Measurements from ENCODE around the gene INAFM1. TPM values are rescaled to one million over a fixed set of nuclear protein-coding genes. Genes with fewer than 3 reads are reported as not detected.

Gene INAFM1
- 1.2 and 1.5 TPM in 2 replicates for total RNA-seq

DNA sequence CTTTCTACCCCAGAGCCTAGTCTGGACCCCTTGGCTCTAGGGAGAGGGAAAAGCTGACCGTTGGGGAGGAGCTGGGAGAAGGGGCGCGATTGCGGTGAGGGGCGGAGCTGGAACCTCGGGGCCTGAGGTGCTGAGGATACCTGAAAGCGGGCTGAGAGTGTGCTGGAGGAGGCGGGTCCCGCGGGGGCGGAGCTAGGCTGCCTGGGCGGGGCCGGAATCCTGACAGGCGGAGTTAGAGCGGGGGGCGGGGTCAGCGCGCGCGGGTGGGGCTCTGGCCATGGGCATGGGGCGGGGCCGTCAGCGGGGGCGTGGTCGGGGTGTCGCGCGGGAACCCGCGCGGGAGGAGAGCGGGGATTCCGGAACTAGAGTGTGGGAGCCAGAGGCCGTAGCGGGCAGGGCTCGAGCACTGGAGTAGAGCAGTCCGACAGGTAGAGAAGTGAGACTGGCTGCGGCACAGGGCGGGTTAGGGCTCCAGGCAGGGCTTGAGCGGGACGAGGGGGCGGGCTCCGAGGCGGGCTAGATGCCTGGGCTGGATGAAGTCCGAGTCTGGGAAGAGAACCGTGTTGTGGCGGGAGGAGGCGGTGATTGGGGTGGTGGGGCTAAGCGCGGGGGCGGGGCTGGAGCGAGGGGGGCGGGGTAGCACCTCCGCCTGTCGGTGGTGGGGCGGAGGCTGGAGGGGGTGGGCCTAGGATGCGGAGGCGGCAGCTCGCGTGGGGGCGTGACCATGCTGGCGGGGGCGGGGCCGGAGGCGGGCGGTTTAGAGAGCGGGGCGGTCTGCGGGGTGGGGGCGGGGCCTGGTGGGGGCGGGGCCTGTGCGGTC, at the start of gene INAFM1:
INAFM1 (plus strand) TSS at position 815 of the 820 bp plus-strand sequence. CDS start 35 bp downstream, outside the sequence.

GRCh38 chr19:47230921-47231214, 43.8 kb upstream of the INAFM1 start, which contains the start of gene BBC3:
TSS of gene BBC3 (minus strand) at chr19:47231199. CDS start at chr19:47228431, 2,768 bp downstream.

DNA sequence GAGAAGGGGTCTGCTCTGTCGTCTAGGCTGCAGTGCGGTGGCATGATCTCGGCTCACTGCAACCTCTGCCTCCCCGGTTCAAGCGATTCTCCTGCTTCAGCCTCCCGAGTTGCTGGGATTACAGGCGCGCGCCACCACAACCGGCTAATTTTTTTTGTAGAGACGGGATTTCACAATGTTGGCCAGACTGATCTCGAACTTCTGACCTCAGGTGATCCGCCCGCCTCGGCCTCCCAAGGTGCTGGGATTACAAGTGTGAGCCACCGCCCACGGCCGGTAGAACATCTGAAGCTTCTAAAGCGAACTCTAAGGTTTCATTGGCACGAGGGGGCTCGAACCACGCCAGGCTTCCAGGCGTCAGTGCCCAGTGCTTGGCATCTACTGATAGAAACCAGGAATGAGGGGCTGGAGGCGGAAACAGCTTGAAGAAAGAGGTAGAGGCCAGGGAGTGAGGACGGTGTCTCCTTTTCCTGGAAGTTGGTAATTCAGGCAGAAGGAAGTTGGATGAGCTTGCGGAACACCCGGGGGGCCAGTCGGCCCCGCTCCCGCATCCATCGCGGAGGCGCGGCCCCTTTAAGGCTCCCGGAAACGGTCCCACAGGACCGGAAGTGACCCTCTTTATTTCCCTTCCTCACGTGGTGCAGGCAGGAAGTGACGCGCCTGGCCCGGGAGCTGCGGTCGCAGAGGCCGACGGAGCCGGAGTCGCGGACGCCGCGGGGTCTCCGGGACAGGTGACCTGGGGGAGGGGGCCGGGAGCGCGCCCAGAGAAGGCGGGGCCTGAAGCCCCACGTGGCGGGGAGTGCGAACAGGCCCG, 18.6 kb upstream of the INAFM1 start, which contains the start of gene CCDC9:
CCDC9 (plus strand) TSS at position 647 of the 814 bp plus-strand sequence. CDS start 1,876 bp downstream, outside the sequence.

DNA sequence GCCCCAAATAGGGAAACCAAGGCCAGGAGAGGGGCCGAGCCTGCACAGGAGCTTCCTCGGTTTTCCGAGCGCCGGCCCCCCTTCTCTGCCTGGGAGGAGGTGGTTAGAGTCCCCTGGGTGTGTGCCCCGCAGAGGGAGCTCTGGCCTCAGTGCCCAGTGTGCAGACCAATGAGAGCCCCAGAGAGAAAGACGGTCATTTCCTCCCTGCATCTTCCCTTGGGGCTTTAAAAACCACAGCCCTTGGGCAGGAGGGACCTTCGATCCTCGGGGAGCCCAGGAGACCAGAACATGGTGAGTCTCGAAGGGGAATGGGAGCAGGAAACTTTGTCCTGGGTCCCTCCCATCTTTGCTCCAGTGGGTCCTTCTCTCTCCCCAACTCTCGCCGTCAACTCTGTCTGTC, 34.9 kb downstream of the INAFM1 start, which contains the start of gene C5AR1:
C5AR1 (plus strand) TSS at position 254 of the 400 bp plus-strand sequence; CDS start at position 289, 35 bp downstream.

Small RNAs within 50 kb of the gene (small RNA-seq; reads per million reads assigned to genes)
- not detected for gene MIR3190

Other genes with a start within 250 kb of the INAFM1 start
- 18.7 and 21.5 TPM in 2 replicates for gene TMEM160, start 226.3 kb upstream of the INAFM1 start, total RNA-seq
- gene ZC3H4, start 161.1 kb upstream of the INAFM1 start, total RNA-seq: 14.7 and 23.1 TPM in 2 replicates
- 106 and 128 TPM in 2 replicates for gene SAE1, start 144.1 kb upstream of the INAFM1 start, total RNA-seq
- 9.8 and 10.3 TPM in 2 replicates for gene BBC3, start 43.7 kb upstream of the INAFM1 start, total RNA-seq
- gene CCDC9, start 18.4 kb upstream of the INAFM1 start, total RNA-seq: 5.3 and 5.5 TPM in 2 replicates
- 0.37 TPM in 1 of 2 replicates, not detected in the other for gene C5AR1, start 35.0 kb downstream of the INAFM1 start, total RNA-seq
- under 0.01 and 0.20 TPM in 2 replicates for gene C5AR2, start 57.3 kb downstream of the INAFM1 start, total RNA-seq
- 12.9 and 22.7 TPM in 2 replicates for gene DHX34, start 74.4 kb downstream of the INAFM1 start, total RNA-seq
- 20.1 and 34.9 TPM in 2 replicates for gene MEIS3, start 144.6 kb downstream of the INAFM1 start, total RNA-seq
- gene SLC8A2, start 197.0 kb downstream of the INAFM1 start, total RNA-seq: not detected in 2 replicates
- 3.3 and 3.5 TPM in 2 replicates for gene KPTN, start 209.3 kb downstream of the INAFM1 start, total RNA-seq
- gene NAPA, start 240.2 kb downstream of the INAFM1 start, total RNA-seq: 59.4 and 63.6 TPM in 2 replicates